ENCODE results near the gene FZR1.

The FZR1 gene

GRCh38 chr19:3465552-3465951 is 40.6 kb upstream of the FZR1 start:
- Histone ChIP-seq H3K4me2 (ENCODE audit: low read length) (no peak overlapping the region), H3K9me3 (replicated peaks; ENCODE audit: low read length) (no peaks in the 10 kb centered on the region), H3K36me3 (ENCODE audit: insufficient read depth, low read length) (peaks cover 22% of the 10 kb centered on the region), H3K27me3 (ENCODE audit: control insufficient read depth, insufficient read depth, low read length) (no peaks in the 10 kb centered on the region), H3K4me1 (ENCODE audit: control insufficient read depth, insufficient read depth, low read length) (no peaks in the 10 kb centered on the region), H3K9ac (ENCODE audit: low read depth, low read length) (no peak overlapping the region), H3K4me3 (ENCODE audit: low read length) (no peak overlapping the region)

- no peak overlapping the region for H3K9ac ChIP-seq (ENCODE audit: low read depth, low read length)
- no peaks in the 10 kb centered on the region for H3K4me1 ChIP-seq (ENCODE audit: control insufficient read depth, insufficient read depth, low read length)
- H3K27me3 ChIP-seq (ENCODE audit: control insufficient read depth, insufficient read depth, low read length) = no peaks in the 10 kb centered on the region
- H3K4me3 ChIP-seq (ENCODE audit: low read length) = no peak overlapping the region
- no peak overlapping the region for H3K4me2 ChIP-seq (ENCODE audit: low read length)
- H3K9me3 ChIP-seq (replicated peaks; ENCODE audit: low read length) = no peaks in the 10 kb centered on the region
- H3K36me3 ChIP-seq (ENCODE audit: insufficient read depth, low read length) = peaks cover 17% of the 10 kb centered on the region
Measured at GRCh38 chr19:3466635-3467034, 39.5 kb upstream of the FZR1 start.

DNA sequence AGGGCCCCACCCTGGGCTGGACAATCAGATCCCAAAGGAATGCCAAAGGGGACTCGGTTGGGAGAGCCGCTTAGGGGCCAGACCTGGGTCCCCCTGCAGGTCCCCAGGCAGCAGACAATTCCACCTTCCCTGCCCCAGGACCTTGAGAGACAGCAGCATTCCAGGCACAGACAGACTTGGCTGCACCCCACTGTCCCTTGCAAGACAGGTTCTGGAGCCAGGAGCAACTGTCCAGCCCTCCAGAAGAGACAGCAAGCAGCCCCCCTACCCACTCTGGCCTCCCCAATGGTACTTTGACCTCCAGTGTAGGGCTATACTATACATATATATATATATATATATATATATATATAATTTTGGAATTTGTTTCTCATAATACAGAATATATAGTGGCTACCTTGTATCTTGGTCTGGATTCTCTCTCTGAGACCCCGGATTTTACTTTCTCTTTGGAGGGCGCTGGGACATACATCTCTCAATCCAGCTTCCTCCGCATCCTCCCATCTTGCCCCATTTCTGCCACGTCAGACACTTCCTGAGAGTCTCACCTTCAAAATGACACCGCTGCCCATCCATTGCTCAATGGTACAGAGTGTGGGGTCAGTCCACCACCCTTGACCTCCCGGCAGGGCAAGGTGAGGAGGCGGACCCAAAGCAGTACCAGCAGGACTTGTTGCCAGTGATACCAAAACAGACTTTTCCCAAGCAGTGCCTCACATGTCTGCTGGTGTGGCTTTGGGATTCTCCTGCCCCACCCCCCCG is 38.5 kb upstream of the FZR1 start:
- Histone ChIP-seq H3K9ac (ENCODE audit: low read depth, low read length) (no peak overlapping the region), H3K9me3 (replicated peaks; ENCODE audit: low read length) (no peaks in the 10 kb centered on the region), H3K36me3 (ENCODE audit: insufficient read depth, low read length) (peaks cover 17% of the 10 kb centered on the region), H3K4me1 (ENCODE audit: control insufficient read depth, insufficient read depth, low read length) (peaks cover 4% of the 10 kb centered on the region), H3K4me3 (ENCODE audit: low read length) (no peak overlapping the region), H3K27me3 (ENCODE audit: control insufficient read depth, insufficient read depth, low read length) (no peaks in the 10 kb centered on the region), H3K4me2 (ENCODE audit: low read length) (no peak overlapping the region)

DNA sequence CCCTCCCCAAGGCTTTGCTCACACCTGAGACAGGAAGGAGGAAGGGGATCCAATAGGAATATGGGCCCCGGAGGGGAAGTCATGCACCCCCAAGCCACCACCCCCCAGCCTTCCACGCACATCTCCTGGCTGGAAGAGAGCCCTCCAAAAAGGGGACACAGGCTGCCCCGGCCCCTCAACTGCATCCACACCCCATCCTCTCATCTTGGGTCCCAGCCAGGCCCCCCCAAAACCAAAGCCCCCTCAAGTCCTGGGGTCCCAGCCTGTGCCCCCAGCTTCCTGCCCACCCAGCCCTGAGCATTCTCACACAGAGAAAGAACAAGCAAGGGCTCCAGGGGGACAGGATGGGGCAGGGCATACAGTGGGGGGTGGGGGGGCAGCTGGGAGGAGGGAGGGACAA is 37.9 kb upstream of the FZR1 start:
- Histone ChIP-seq H3K4me1 (ENCODE audit: control insufficient read depth, insufficient read depth, low read length) (peaks cover 4% of the 10 kb centered on the region), H3K4me3 (ENCODE audit: low read length) (no peak overlapping the region), H3K27me3 (ENCODE audit: control insufficient read depth, insufficient read depth, low read length) (no peaks in the 10 kb centered on the region), H3K4me2 (ENCODE audit: low read length) (no peak overlapping the region), H3K9me3 (replicated peaks; ENCODE audit: low read length) (no peaks in the 10 kb centered on the region), H3K36me3 (ENCODE audit: insufficient read depth, low read length) (peaks cover 17% of the 10 kb centered on the region), H3K9ac (ENCODE audit: low read depth, low read length) (no peak overlapping the region)

GRCh38 chr19:3469638-3470499 is 36.2 kb upstream of the FZR1 start:
- Histone ChIP-seq H3K9me3 (replicated peaks; ENCODE audit: low read length) (no peaks in the 10 kb centered on the region), H3K4me3 (ENCODE audit: low read length) (no peak overlapping the region), H3K4me1 (ENCODE audit: control insufficient read depth, insufficient read depth, low read length) (peaks cover 4% of the 10 kb centered on the region), H3K27me3 (ENCODE audit: control insufficient read depth, insufficient read depth, low read length) (peaks cover 6% of the 10 kb centered on the region), H3K4me2 (ENCODE audit: low read length) (no peak overlapping the region), H3K36me3 (ENCODE audit: insufficient read depth, low read length) (peaks cover 14% of the 10 kb centered on the region), H3K9ac (ENCODE audit: low read depth, low read length) (no peak overlapping the region)

DNA sequence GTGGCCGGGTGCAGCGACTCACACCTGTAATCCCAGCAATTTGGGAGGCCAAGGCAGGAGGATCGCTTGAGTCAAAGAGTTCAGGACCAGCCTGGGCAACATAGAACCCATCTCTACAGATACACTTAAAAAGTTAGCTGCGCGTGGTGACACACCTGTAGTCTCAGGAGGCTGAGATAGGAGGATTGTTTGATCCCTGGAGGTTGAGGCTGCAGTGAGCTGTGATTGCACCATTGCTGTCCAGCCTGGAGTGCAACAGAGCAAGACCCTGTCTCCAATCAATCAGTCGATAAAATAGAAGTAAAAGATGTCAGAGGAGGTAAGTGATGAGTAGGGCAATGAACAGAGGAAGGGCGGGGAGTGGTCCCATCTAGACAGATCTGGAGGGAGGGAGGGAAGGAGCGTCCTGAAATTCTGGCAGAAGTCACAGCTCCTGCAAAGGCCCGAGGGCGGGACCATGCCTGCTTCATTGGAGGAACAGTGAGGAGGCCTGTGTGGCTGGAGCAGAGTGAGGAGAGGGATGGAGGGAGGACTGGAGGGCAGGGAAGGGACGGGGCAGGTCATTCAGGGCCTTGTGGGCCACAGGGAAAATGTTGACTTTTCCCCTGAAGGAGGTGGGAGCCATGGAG is 35.5 kb upstream of the FZR1 start:
- peaks cover 4% of the 10 kb centered on the region for H3K4me1 ChIP-seq (ENCODE audit: control insufficient read depth, insufficient read depth, low read length)

DNA sequence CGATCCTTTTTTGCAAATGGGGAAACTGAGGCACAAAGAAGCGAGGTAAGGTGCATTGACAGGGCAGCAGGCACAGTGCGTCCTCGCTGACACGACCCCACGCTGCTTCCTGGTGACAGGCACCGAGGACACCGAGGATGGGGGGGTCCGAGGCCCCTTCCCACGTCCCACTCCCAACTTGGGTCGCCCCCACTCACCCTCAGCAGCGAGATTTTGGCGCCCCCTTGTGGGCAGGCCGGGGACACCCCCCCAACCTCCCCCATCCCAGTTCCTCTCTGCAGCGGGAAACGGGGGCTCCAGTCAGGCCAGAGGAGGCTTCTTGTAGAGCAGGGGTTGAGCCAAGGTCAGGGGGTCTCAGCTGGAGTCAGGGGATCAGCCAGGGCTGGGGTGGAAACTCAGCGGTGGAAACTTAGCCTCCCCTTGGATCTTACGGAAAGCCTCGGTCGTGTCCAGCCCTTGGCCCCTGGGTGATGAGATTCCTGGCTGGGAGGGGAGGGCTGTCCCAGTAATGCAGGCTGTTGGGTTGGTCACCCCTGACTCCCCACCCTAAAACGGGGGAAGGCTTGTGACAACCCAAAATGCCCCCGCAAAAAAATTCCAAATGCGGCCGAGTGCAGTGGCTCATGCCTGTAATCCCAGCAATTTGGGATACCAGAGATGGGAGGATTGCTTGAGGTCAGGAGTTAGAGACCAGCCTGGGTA is 34.0 kb upstream of the FZR1 start:
- Histone ChIP-seq H3K27me3 (ENCODE audit: control insufficient read depth, insufficient read depth, low read length) (peaks cover 9% of the 10 kb centered on the region), H3K9ac (ENCODE audit: low read depth, low read length) (no peak overlapping the region), H3K9me3 (replicated peaks; ENCODE audit: low read length) (no peaks in the 10 kb centered on the region), H3K4me1 (ENCODE audit: control insufficient read depth, insufficient read depth, low read length) (peaks cover 4% of the 10 kb centered on the region), H3K4me2 (ENCODE audit: low read length) (peak overlapping the region; percentile 26), H3K4me3 (ENCODE audit: low read length) (no peak overlapping the region), H3K36me3 (ENCODE audit: insufficient read depth, low read length) (no peaks in the 10 kb centered on the region)

More for the DNA sequence above, 35.5 kb upstream of the FZR1 start:
- no peak overlapping the region for H3K4me3 ChIP-seq (ENCODE audit: low read length)
- H3K9ac ChIP-seq (ENCODE audit: low read depth, low read length) = no peak overlapping the region
- H3K27me3 ChIP-seq (ENCODE audit: control insufficient read depth, insufficient read depth, low read length) = peaks cover 9% of the 10 kb centered on the region
- peaks cover 13% of the 10 kb centered on the region for H3K36me3 ChIP-seq (ENCODE audit: insufficient read depth, low read length)
- H3K9me3 ChIP-seq (replicated peaks; ENCODE audit: low read length) = no peaks in the 10 kb centered on the region
- H3K4me2 ChIP-seq (ENCODE audit: low read length) = no peak overlapping the region

- Histone ChIP-seq H3K9ac (ENCODE audit: low read depth, low read length) (no peak overlapping the region), H3K9me3 (replicated peaks; ENCODE audit: low read length) (no peaks in the 10 kb centered on the region), H3K4me2 (ENCODE audit: low read length) (no peak overlapping the region), H3K27me3 (ENCODE audit: control insufficient read depth, insufficient read depth, low read length) (peaks cover 15% of the 10 kb centered on the region), H3K4me1 (ENCODE audit: control insufficient read depth, insufficient read depth, low read length) (peaks cover 4% of the 10 kb centered on the region), H3K36me3 (ENCODE audit: insufficient read depth, low read length) (no peaks in the 10 kb centered on the region), H3K4me3 (ENCODE audit: low read length) (no peak overlapping the region)
Measured at GRCh38 chr19:3474010-3474409, 32.1 kb upstream of the FZR1 start.

GRCh38 chr19:3474614-3475013 is 31.5 kb upstream of the FZR1 start:
- H3K4me1 ChIP-seq (ENCODE audit: control insufficient read depth, insufficient read depth, low read length) = peaks cover 4% of the 10 kb centered on the region
- no peak overlapping the region for H3K4me2 ChIP-seq (ENCODE audit: low read length)
- no peak overlapping the region for H3K9ac ChIP-seq (ENCODE audit: low read depth, low read length)
- H3K36me3 ChIP-seq (ENCODE audit: insufficient read depth, low read length) = no peaks in the 10 kb centered on the region
- H3K27me3 ChIP-seq (ENCODE audit: control insufficient read depth, insufficient read depth, low read length) = peaks cover 15% of the 10 kb centered on the region
- no peak overlapping the region for H3K4me3 ChIP-seq (ENCODE audit: low read length)
- no peaks in the 10 kb centered on the region for H3K9me3 ChIP-seq (replicated peaks; ENCODE audit: low read length)

DNA sequence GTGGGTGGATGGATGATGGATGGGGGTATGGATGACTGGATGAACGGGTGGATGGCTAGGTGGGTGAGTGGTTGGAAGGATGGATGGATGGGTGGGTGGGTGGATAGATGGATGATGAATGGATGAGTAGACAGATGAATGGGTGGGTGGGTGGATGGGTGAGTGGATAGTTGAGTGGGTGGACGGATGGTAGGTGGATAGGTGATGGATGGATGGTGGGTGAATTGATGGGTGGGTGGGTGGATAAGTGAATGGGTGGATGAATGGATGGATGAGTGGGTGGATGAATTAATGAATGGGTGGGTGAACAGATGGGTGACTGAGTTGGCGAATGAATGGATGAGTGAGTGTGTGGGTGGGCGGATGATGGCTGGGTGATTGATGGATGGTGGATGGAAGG is 30.7 kb upstream of the FZR1 start:
- no peak overlapping the region for H3K4me3 ChIP-seq (ENCODE audit: low read length)
- H3K4me2 ChIP-seq (ENCODE audit: low read length) = no peak overlapping the region
- peaks cover 16% of the 10 kb centered on the region for H3K27me3 ChIP-seq (ENCODE audit: control insufficient read depth, insufficient read depth, low read length)
- no peaks in the 10 kb centered on the region for H3K9me3 ChIP-seq (replicated peaks; ENCODE audit: low read length)
- H3K4me1 ChIP-seq (ENCODE audit: control insufficient read depth, insufficient read depth, low read length) = peaks cover 4% of the 10 kb centered on the region
- no peak overlapping the region for H3K9ac ChIP-seq (ENCODE audit: low read depth, low read length)
- no peaks in the 10 kb centered on the region for H3K36me3 ChIP-seq (ENCODE audit: insufficient read depth, low read length)

DNA sequence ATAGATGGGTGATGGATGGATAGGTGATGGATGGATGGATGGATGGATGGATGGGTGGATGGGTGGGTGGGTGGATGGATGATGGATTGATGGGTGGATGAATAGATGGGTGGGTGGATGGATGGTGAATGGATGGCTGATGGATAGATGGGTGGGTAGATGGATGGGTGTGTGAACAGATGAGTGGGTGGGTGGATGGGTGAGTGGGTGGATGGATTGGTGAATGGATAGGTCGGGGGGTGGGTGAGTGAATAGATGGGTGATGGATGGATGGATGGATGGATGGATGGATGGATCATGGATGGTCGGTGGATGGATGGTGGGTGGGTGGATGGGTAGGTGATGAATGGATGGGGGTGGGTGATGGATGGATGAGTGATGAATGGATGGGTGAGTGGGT is 29.3 kb upstream of the FZR1 start:
- Histone ChIP-seq H3K4me2 (ENCODE audit: low read length) (no peak overlapping the region), H3K27me3 (ENCODE audit: control insufficient read depth, insufficient read depth, low read length) (peaks cover 30% of the 10 kb centered on the region), H3K9ac (ENCODE audit: low read depth, low read length) (no peak overlapping the region), H3K4me1 (ENCODE audit: control insufficient read depth, insufficient read depth, low read length) (peaks cover 4% of the 10 kb centered on the region), H3K36me3 (ENCODE audit: insufficient read depth, low read length) (no peaks in the 10 kb centered on the region), H3K4me3 (ENCODE audit: low read length) (no peak overlapping the region), H3K9me3 (replicated peaks; ENCODE audit: low read length) (no peaks in the 10 kb centered on the region)
